Stimulated activated CD8-positive, alpha-beta memory T cell treated with anti-CD3 and anti-CD28 coated beads, Interleukin-15, amount 100 ng/mL, for 4 hours (primary cell): ENCODE results near the gene PRKN.
"Not testable (repeated sequence)": the region's sequence is repeated elsewhere in the genome, so short reads cannot be mapped to it uniquely, and the experiment has no call there.

ENCODE experiments used
- DNase-seq, 2 donors: peaks; one replicate each; pipeline ENCODE4 v3.0.0-alpha.2; 2020; ENCODE audit warnings: low read depth in 2 of 2

PRKN gene

GRCh38 chr6:161918109-161918531 lies 809.4 kb downstream of the PRKN start:
- no peak for DNase-seq

GRCh38 chr6:161917645-161918044 lies 809.9 kb downstream of the PRKN start:
- no peak for DNase-seq

GRCh38 chr6:161915456-161915964 lies 812.1 kb downstream of the PRKN start:
- DNase-seq: no peak

- DNase-seq: no peak
Observed at GRCh38 chr6:161908872-161909271, 818.7 kb downstream of the PRKN start.

GRCh38 chr6:161906571-161906970 lies 821.0 kb downstream of the PRKN start:
- no peak for DNase-seq

GRCh38 chr6:161903584-161904212 lies 823.9 kb downstream of the PRKN start:
- DNase-seq: no peak

- no peak for DNase-seq
Observed at GRCh38 chr6:161901740-161902426, 825.7 kb downstream of the PRKN start.

GRCh38 chr6:161894436-161894835 lies 833.1 kb downstream of the PRKN start:
- no peak for DNase-seq

GRCh38 chr6:161891542-161891941 lies 836.0 kb downstream of the PRKN start:
- no peak for DNase-seq

GRCh38 chr6:161890832-161891297 lies 836.7 kb downstream of the PRKN start:
- no peak for DNase-seq

- no peak for DNase-seq
Observed at GRCh38 chr6:161890133-161890831, 837.3 kb downstream of the PRKN start.

GRCh38 chr6:161889324-161889723 lies 838.2 kb downstream of the PRKN start:
- no peak for DNase-seq

GRCh38 chr6:161886545-161886944 lies 841.0 kb downstream of the PRKN start:
- DNase-seq: not testable (repeated sequence)

- DNase-seq: no peak
Observed at GRCh38 chr6:161884782-161885181, 842.8 kb downstream of the PRKN start.

GRCh38 chr6:161882196-161882765 lies 845.3 kb downstream of the PRKN start:
- no peak for DNase-seq

- DNase-seq: no peak
Observed at GRCh38 chr6:161880056-161880455, 847.5 kb downstream of the PRKN start.

GRCh38 chr6:161876231-161876630 lies 851.3 kb downstream of the PRKN start:
- DNase-seq: no peak

- no peak for DNase-seq
Observed at GRCh38 chr6:161870236-161870901, 857.2 kb downstream of the PRKN start.

- DNase-seq: no peak
Observed at GRCh38 chr6:161869491-161869890, 858.1 kb downstream of the PRKN start.

- no peak for DNase-seq
Observed at GRCh38 chr6:161866570-161866969, 861.0 kb downstream of the PRKN start.

GRCh38 chr6:161861061-161861460 lies 866.5 kb downstream of the PRKN start:
- not testable (repeated sequence) for DNase-seq

- no peak for DNase-seq
Observed at GRCh38 chr6:161853657-161854056, 873.9 kb downstream of the PRKN start.
